Left cardiac atrium (tissue), 4 donors: Measurements from ENCODE around the gene UIMC1. TPM values are rescaled to one million over a fixed set of nuclear protein-coding genes. Genes with fewer than 3 reads are reported as not detected.
A peak's percentile ranks its signal among the peaks of the same experiment; 100 is the strongest.
"Not testable (repeated sequence)": the region's sequence is repeated elsewhere in the genome, so short reads cannot be mapped to it uniquely, and the experiment has no call there.

Experiments used
- ATAC-seq, 2 donors: fragments of 200-7000 bp; cut with Tn5 transposase; one replicate each; pipeline ENCODE4 v1.9.1; 2020; ENCODE audit warnings: mild to moderate bottlenecking in 2 of 2, moderate library complexity in 2 of 2
- DNase-seq: peaks from one replicate; pipeline ENCODE4 v3.0.0-alpha.2; 2020
- intact Hi-C, 2 donors: fragments of 100-400 bp; cut with DNase I; formaldehyde crosslinking; loops; one replicate each; pipeline versions ENCODE4 v1.14.1 to v1.15.1; 2022 to 2023
- long read RNA-seq: library from polyadenylated mRNA; unstranded; transcript quantifications from one replicate; pipeline ENCODE4 v2.0.0, GENCODE V29; 2021
- total RNA-seq, 2 donors: library from RNA; stranded (reverse); fragmentation: NEBNext Ultra II Directional; extraction: Animal tissue kit (Norgen Biotek cat#: 25700); gene quantifications; one replicate each; pipeline ENCODE4 v1.2.1, GENCODE V29; 2021
- donor health status: DM: no; HTN: yes; CAD: no.
- donor health status: DM: no; HTN: yes; CAD: no; lungs with severe emphysema.
- donor health status: DM: yes; HTN: yes; CAD: no.
- donor health status: Dilated cardiomyopathy.

Gene UIMC1
- total RNA-seq, result 10 to 100 TPM; 25.4 to 32.1 TPM
- long read RNA-seq, transcript UIMC1-212 (15 exons, 2,502 nt), result major isoform, 7 of 30 reads
- long read RNA-seq, partial matches to known transcripts, result 3 of 30 reads
- long read RNA-seq, other reads (novel, unspliced or antisense), result 20 of 30 reads

DNA sequence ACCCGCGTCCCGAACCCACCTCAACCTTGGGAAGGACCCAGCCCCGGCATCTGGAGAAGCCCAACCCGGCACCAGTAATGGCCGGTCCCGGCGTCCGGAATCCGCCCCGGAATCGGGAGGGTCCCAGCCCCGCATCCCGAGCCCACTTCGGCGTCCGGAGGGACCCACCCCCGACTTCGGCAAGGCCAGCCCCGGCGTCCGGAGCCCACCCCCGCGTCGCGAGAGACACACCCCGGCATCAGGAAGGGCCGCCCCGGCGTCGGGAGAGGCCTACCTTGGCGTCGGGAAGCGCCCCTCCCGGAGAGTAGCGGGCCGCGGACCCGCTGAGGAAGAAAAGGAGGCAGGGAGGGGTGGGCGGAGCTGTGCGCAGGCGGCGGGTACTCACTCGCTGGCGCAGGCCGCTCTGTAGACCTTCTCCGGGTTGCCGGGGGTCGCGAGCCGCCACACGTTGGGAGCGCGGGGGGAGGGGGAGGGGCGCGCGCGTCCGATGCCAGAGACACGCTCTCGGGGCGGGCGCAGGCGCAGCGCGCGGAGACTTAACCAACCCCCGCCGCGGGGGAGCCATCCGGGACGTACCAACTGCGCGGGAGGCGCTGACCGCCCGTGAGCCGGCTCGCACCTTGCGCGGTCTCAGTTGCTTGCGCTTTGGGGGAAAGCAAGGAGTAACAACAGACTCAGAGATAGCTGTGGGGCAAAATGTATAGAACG is at the start of gene UIMC1:
Gene UIMC1, minus strand, starts transcription at position 515 of the 708 bp plus-strand sequence. CDS start 24,164 bp downstream, outside the sequence.
- DNase-seq (peak; percentile 94), ATAC-seq (peak; percentile 95)
- intact Hi-C loops, result no loop called here

DNA sequence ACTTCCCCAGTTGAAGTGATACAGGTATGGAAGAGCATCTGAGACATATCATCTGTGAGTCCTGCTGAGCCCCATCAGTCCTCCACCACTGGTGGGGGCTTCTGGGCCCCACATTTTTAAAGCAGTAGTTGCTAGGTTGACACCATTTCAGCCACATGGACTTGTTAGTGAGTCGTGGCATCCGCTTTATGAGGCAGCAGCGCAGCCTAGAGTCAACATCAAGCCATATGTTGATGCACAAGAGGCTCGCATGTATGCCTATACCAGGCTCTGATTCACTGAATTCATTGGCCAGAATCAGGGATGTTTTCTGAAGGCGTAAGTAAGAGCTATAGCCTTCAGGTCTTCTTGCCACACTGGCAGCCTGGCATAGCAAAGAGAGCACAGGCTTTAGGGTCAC is 42.7 kb upstream of the UIMC1 start:
- intact Hi-C loops, result no loop called here
- no peak for DNase-seq
- ATAC-seq, result no peak

DNA sequence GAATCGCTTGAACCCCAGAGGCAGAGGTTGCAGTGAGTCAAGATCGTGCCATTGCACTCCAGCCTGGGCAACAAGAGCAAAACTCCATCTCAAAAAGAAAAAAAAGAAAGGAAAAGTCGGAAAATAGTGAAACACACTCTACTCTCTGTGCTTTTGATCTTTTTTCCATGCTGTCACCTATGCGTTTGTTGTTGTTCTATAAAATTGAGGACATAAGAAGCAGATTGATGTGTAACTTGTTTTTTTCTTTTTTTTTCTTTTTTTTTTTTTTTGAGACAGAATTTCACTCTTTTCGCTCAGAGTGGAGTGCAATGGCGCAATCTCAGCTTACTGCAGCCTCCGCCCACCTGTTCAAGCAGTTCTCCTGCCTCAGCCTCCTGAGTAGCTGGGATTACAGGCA is 42.0 kb upstream of the UIMC1 start:
- intact Hi-C loops, DNase-seq: not testable (repeated sequence)

DNA sequence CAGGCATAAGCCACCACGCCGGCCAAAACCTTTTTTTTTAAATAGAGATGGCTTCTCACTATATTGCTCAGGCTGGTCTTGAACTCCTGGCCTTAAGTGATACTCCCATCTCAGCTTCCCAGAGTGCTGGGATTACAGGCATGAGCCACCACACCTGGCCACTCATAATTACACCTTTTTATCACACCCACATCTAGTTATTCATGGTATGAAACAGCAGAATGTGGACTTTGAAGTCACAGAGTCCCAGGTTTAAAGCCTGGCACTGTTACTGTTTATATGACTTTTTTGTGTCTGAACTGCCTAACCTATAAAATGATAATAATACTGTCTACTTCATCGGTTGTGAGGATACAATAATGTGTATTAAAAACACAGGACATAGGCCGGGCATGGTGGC is 39.1 kb upstream of the UIMC1 start:
- DNase-seq (no peak), ATAC-seq (no peak)
- intact Hi-C loops, result no loop called here

More for the DNA sequence above, 42.0 kb upstream of the UIMC1 start:
- not testable (repeated sequence) for ATAC-seq

- ATAC-seq (no peak), DNase-seq (no peak)
- intact Hi-C loops, result no loop called here
Measured at GRCh38 chr5:177044641-177045040, 38.1 kb upstream of the UIMC1 start.

DNA sequence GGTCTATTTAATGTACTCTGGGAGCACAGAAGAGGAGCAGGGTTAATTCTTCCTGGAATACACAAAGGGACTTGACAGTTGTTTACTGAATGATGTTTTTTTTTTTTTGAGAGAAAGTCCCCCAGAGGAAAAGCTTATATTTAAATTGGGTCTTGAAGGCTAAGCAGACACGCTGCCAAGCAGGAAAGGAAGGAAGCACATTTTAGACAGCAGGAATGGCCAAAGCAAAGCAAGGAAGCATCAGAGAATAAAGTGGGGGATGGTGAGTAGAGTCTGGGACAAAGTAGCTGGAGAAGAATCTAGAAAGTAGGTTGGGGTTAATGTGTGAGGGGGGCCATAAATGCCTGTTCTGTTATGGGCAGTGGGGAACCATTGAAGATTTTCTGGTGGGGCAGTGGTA is 37.4 kb upstream of the UIMC1 start:
- ATAC-seq, result no peak
- intact Hi-C loops, result no loop called here
- no peak for DNase-seq

- DNase-seq, result no peak
- intact Hi-C loops, result no loop called here
- no peak for ATAC-seq
Measured at GRCh38 chr5:177043114-177043513, 36.5 kb upstream of the UIMC1 start.

- DNase-seq (no peak), ATAC-seq (no peak)
- intact Hi-C loops, result no loop called here
Measured at GRCh38 chr5:177041936-177042335, 35.4 kb upstream of the UIMC1 start.

DNA sequence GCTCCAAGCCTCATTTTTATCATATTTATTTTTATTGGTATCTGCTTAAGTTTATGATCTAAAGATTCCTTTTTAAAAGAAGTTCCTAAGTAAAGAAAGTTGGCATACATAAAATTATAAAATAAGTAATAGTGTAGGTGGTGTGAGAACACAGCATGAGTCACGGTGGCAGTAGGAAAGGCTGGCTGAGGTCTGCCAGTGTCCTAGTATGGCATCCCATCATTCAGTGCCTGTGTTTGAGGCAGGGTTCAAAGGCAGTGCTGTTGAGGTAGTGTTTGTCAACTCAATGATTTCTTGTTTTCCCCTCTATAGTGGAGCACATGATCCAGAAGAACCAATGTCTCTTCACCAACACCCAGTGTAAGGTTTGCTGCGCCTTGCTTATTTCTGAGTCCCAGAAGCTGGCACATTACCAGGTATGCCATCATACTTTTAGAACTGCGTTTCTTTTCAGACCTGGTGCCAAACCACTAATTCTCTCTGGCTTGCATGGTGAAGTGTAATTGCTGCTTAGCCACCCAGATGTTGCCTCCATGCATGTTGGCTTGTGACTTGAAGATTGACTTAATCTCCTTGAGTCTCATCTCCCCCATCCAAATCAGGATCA is 34.3 kb upstream of the UIMC1 start:
- intact Hi-C loops, result no loop called here
- DNase-seq, result no peak
- peak in 1 of 2 donors; percentile 51 for ATAC-seq

- DNase-seq (no peak), ATAC-seq (no peak)
- intact Hi-C loops, result no loop called here
Measured at GRCh38 chr5:177036921-177037320, 30.3 kb upstream of the UIMC1 start.

GRCh38 chr5:177036443-177036842 is 29.9 kb upstream of the UIMC1 start:
- DNase-seq (no peak), ATAC-seq (no peak)
- intact Hi-C loops, result no loop called here

DNA sequence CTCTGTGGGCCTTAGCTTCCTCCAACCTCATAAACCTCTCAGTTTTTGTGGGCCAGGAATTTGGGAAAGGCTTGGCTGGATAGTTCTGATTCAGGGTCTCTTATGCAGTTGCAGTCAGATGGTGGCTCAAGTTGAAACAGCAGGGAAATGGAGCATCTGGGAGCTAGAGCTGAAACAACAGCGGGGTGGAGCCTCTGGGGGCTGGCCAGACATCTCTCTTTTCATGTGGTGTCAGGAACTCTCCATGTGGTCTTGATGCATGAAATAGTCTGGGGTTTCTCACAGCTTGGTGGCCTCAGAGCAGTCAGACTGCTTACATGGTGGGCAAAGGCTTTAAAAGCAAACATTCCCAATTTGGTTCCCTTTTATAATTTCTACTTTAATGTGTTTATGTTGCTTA is 29.4 kb upstream of the UIMC1 start:
- no peak for DNase-seq
- no peak for ATAC-seq
- intact Hi-C loops, result no loop called here

DNA sequence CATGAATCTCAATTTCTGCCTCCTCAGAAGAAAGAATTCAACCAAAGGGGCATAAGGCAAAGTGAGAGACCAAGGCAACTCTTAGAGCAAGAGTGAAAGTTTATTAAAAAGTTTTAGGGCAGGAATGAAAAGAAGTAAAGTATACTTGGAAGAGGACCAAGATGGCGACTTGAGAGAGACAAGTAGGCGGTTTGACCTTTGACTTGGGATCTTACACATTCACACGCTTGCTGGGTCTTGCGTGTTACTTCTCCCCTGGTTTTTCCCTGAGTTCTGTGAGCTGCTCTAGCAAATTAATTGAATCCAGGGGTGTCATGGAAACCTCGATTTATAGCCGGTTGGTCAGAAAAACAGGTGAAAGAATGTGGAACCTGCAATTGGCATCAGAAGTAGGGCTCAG is 22.9 kb upstream of the UIMC1 start:
- DNase-seq, result no peak
- no peak for ATAC-seq
- intact Hi-C loops, result no loop called here

DNA sequence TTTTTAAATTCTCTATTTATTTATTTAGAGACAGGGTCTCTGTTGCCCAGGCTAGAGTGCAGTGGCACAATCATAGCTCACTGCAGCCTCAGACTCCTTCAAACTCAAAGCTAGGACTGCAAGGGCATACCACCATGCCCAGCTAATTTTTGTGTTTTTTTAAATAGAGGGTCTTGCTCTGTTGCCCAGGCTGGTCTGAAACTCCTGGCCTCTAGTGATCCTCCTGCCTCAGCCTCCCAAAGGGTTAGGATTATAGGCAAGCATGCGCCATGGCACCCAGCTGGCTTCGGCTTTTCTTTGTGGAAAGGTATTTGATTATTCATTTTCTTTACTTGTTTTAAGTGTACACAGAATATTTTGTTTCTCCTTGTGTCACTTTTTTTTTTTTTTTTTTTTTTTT is 21.1 kb upstream of the UIMC1 start:
- ATAC-seq (no peak), DNase-seq (no peak)
- intact Hi-C loops, result no loop called here

DNA sequence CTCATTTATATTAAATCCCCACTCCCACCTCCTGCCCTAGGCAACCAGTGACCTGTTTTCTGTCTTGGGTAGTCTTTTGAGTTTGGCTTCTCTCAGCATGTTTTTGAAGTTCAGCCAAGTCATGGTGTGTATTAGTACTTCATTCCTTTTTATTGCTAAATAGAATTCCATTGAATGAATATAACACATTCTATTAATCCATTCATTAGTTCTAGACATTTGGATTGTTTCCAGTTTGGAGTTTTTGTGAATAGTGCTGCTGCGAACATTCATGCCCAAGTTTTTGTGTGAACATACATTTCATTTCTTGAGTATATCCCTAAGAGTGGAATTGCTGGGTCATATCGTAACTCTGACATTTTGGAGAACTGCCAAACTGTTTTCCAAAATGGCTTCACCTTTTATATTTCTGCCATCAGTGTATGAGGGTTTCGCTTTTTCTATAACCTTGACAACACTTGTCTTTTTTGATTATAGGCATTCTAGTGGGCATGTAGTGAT is 18.6 kb upstream of the UIMC1 start:
- ATAC-seq (no peak), DNase-seq (no peak)
- intact Hi-C loops, result no loop called here

DNA sequence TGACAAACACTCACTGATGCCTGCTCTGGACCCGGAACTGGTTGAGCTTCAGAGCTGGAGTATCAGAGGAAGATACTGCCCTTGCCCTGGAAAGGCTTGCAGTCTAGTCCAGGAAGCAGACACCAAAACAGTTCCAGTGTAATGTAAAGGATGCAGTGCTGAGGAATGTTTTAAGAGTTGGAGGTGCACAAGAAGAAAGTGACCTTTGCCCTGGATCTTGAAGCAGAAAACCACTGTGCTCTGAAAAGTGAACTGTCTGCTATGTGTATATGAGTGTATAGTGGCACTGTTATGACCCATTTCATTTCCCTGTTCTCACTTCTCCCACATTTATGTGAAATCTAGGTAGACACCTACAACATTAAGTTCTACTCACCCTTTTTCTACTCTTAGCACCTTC is 18.0 kb upstream of the UIMC1 start:
- intact Hi-C loops, result no loop called here
- ATAC-seq, result no peak

GRCh38 chr5:177023303-177023664 is 16.7 kb upstream of the UIMC1 start:
- intact Hi-C loops, result no loop called here
- no peak for DNase-seq
- ATAC-seq, result peak; percentile 6 to 10

More for the DNA sequence above, 18.0 kb upstream of the UIMC1 start:
- no peak for DNase-seq

- ATAC-seq (peak; percentile 96 to 97), DNase-seq (peak; percentile 95)
- intact Hi-C loops, result no loop called here
Measured at GRCh38 chr5:177022386-177023302, 16.1 kb upstream of the UIMC1 start, which contains the start of gene ZNF346. TSS of gene ZNF346 (plus strand) at chr5:177022696. CDS start at chr5:177022739, 43 bp downstream.

GRCh38 chr5:177020033-177020432 is 13.5 kb upstream of the UIMC1 start:
- intact Hi-C loops, result no loop called here
- DNase-seq, result no peak
- no peak for ATAC-seq

DNA sequence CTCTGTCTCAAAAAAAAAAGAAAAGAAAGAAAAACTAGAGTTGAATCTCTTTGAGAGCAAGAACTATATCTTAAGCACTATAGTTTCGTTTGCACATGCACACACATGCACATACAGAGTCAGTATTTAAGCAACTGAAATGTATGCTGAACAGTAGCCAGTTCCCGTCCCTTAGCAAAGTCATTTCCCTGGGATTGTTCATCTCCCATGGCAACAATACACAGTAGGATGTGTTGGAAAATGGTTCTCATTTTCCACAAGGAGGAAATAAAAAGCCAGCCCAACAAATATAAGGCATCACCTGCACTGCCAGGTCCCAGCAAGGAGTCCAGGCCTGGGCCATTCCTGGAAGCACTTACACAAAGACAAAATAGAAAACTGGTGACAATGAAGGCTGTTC is 11.8 kb upstream of the UIMC1 start:
- intact Hi-C loops, result no loop called here
- DNase-seq (no peak), ATAC-seq (no peak)
